MCF 10A (cell line): ENCODE measurements around the gene KCNH4. TPM values are rescaled to one million over a fixed set of nuclear protein-coding genes. Genes with fewer than 3 reads are reported as not detected.

Experiments
- BruUV-seq: library from RNA; stranded (reverse); fragments of 400-500 nt; replicated peaks from 2 replicates; lab custom pipeline; 2021; lab: Mats Ljungman, UMichigan
- CTCF ChIA-PET: fragments of 300-600 bp; sonication (Branson Sonifier 250); formaldehyde crosslinking; extraction: SDS; loops from one replicate; lab custom pipeline; 2021; ENCODE audit warnings: antibody characterized with exemption, inconsistent platforms; lab: Yijun Ruan, JAX
- POLR2A ChIA-PET: fragments of 300-600, 350-650 bp; sonication (Branson Sonifier 250); formaldehyde crosslinking; extraction: SDS; loops from one replicate; lab custom pipeline; 2020; ENCODE audit warnings: antibody characterized with exemption, inconsistent platforms; lab: Yijun Ruan, JAX
- DNase-seq: peaks from one replicate; pipeline ENCODE4 v3.0.0-alpha.2; 2018; ENCODE audit not compliant: unreplicated experiment
- H3K27ac Mint-ChIP-seq: one replicate; pipeline ENCODE4 v1.8.0; 2022; ENCODE audit warnings: mild to moderate bottlenecking, low read depth, mixed read lengths; ENCODE audit not compliant: unreplicated experiment
- H3K27me3 Mint-ChIP-seq: one replicate; pipeline ENCODE4 v1.8.0; 2022; ENCODE audit warnings: mixed read lengths; ENCODE audit not compliant: insufficient read depth, unreplicated experiment
- H3K36me3 Mint-ChIP-seq: one replicate; pipeline ENCODE4 v1.8.0; 2022; ENCODE audit warnings: mild to moderate bottlenecking, moderate library complexity, mixed read lengths; ENCODE audit not compliant: insufficient read depth, unreplicated experiment
- H3K4me1 Mint-ChIP-seq: one replicate; pipeline ENCODE4 v1.8.0; 2022; ENCODE audit warnings: mixed read lengths; ENCODE audit not compliant: insufficient read depth, unreplicated experiment
- H3K4me3 Mint-ChIP-seq: one replicate; pipeline ENCODE4 v1.8.0; 2022; ENCODE audit warnings: mild to moderate bottlenecking, moderate library complexity, mixed read lengths; ENCODE audit not compliant: unreplicated experiment
- H3K9me3 Mint-ChIP-seq: one replicate; pipeline ENCODE4 v1.8.0; 2022; ENCODE audit warnings: mixed read lengths; ENCODE audit not compliant: unreplicated experiment
- CTCF ChIP-seq: fragments of 200-600 bp; IDR thresholded peaks from one replicate; pipeline ENCODE4 v1.8.0; 2022; ENCODE audit warnings: antibody characterized with exemption, mild to moderate bottlenecking; ENCODE audit not compliant: unreplicated experiment
- intact Hi-C: fragments of 100-400 bp; cut with micrococcal nuclease; formaldehyde crosslinking; loops from 2 replicates; pipeline ENCODE4 v1.14.1; 2022
- total RNA-seq: library from RNA; stranded (reverse); gene quantifications from 2 replicates; pipeline ENCODE4 v1.2.3, GENCODE V29; 2022

KCNH4 gene
- total RNA-seq, 1 experiment from 2014 or later = not detected

GRCh38 chr17:42167807-42168206 lies 13.1 kb downstream of the KCNH4 start:
- no peaks in the 10 kb centered on the region for H3K4me1 Mint-ChIP-seq
- peaks cover 22% of the 10 kb centered on the region for H3K27me3 Mint-ChIP-seq
- no peak for DNase-seq
- H3K9me3 Mint-ChIP-seq = no peaks in the 10 kb centered on the region
- no peak overlapping the region for H3K4me3 Mint-ChIP-seq
- BruUV-seq = no TSS peak
- no peak overlapping the region for H3K27ac Mint-ChIP-seq
- no peaks in the 10 kb centered on the region for H3K36me3 Mint-ChIP-seq
- CTCF ChIA-PET = interaction anchor here (0.6 kb wide), 2 partner anchors 107 to 218 kb away, joined by 3 to 4 read pairs; no protein-coding TSS in a partner anchor
- intact Hi-C loops = no loop called here
- POLR2A ChIA-PET = no interaction called here
- no peak for TF ChIP-seq CTCF

GRCh38 chr17:42166196-42166763 lies 14.7 kb downstream of the KCNH4 start:
- H3K27ac Mint-ChIP-seq = no peak overlapping the region
- TF ChIP-seq CTCF = no peak
- CTCF ChIA-PET = no interaction called here
- no peaks in the 10 kb centered on the region for H3K4me1 Mint-ChIP-seq
- H3K4me3 Mint-ChIP-seq = no peak overlapping the region
- intact Hi-C loops = no loop called here
- H3K36me3 Mint-ChIP-seq = no peaks in the 10 kb centered on the region
- no peak for DNase-seq
- peaks cover 12% of the 10 kb centered on the region for H3K27me3 Mint-ChIP-seq
- no peaks in the 10 kb centered on the region for H3K9me3 Mint-ChIP-seq
- no TSS peak for BruUV-seq
- POLR2A ChIA-PET = no interaction called here

- TF ChIP-seq CTCF = no peak
Observed at GRCh38 chr17:42165751-42166150, 15.2 kb downstream of the KCNH4 start.

GRCh38 chr17:42163696-42164407 lies 17.1 kb downstream of the KCNH4 start:
- no peak overlapping the region for H3K4me3 Mint-ChIP-seq
- H3K27ac Mint-ChIP-seq = no peak overlapping the region
- ChIA-PET POLR2A (no interaction called here), CTCF (interaction anchor here (0.6 to 0.8 kb wide), 3 partner anchors 71 to 242 kb away, joined by 3 read pairs; no protein-coding TSS in a partner anchor)
- TF ChIP-seq CTCF = no peak
- no peaks in the 10 kb centered on the region for H3K4me1 Mint-ChIP-seq
- no peaks in the 10 kb centered on the region for H3K27me3 Mint-ChIP-seq
- no peaks in the 10 kb centered on the region for H3K36me3 Mint-ChIP-seq
- no TSS peak for BruUV-seq
- H3K9me3 Mint-ChIP-seq = no peaks in the 10 kb centered on the region
- intact Hi-C loops = no loop called here
- no peak for DNase-seq

More at GRCh38 chr17:42165751-42166150, 15.2 kb downstream of the KCNH4 start:
- POLR2A ChIA-PET = no interaction called here
- Mint-ChIP-seq H3K27ac (no peak overlapping the region), H3K27me3 (peaks cover 7% of the 10 kb centered on the region), H3K4me1 (no peaks in the 10 kb centered on the region), H3K36me3 (no peaks in the 10 kb centered on the region), H3K4me3 (no peak overlapping the region), H3K9me3 (no peaks in the 10 kb centered on the region)
- intact Hi-C loops = no loop called here
- BruUV-seq = no TSS peak
- CTCF ChIA-PET = no interaction called here
- DNase-seq = no peak
